Neural cell (in vitro differentiated cells): Measurements from ENCODE around the gene INPP5A.

ENCODE experiments used
- CTCF ChIP-seq: fragments of 450-650 bp; IDR thresholded peaks from 2 replicates; pipeline ENCODE4 v1.5.1; 2014; ENCODE audit warnings: antibody characterized with exemption, mild to moderate bottlenecking, moderate library complexity; ENCODE audit not compliant: poor library complexity, severe bottlenecking
- RAD21 ChIP-seq: fragments of 450-650 bp; conservative IDR thresholded peaks from 2 replicates; pipeline ENCODE4 v1.6.1; 2014; ENCODE audit warnings: antibody characterized with exemption, mild to moderate bottlenecking, moderate library complexity

DNA sequence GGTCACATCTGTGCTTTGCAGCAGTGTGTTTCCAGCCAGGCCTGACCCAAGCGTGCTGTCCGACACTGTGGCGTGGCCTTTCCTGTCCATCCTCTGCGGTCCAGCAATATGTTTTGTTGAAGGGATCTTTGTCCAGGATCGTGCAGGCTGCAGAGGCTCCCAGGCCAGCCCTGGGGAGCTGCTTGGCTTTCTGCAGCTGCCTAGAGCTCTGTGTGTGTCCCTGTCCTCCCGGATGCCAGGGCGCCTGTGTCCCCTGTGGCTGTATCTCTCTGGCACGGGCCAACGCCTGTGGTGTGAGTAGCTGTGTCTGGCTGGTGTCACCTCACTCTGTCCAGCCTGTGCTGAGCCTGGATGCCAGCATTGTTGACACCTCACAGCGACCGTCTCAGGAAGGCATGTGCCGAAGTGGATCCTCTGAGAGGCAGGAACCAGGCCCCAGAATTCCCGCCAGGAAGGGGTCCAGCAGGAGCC is 94.5 kb downstream of the INPP5A start:
- no peak for TF ChIP-seq CTCF
- TF ChIP-seq RAD21 = no peak
